GM12873 (cell line): ENCODE data around the gene NIPAL1.

Experiments
- TF ChIP-seq, protein P1 (sequence below): IDR thresholded peaks from 2 replicates; pipeline ENCODE4 v1.5.1; 2012; ENCODE audit warnings: low read depth, mild to moderate bottlenecking, moderate library complexity, low read length, control low read depth; ENCODE audit not compliant: insufficient read depth; ENCODE audit errors: missing control alignments

The NIPAL1 gene

DNA sequence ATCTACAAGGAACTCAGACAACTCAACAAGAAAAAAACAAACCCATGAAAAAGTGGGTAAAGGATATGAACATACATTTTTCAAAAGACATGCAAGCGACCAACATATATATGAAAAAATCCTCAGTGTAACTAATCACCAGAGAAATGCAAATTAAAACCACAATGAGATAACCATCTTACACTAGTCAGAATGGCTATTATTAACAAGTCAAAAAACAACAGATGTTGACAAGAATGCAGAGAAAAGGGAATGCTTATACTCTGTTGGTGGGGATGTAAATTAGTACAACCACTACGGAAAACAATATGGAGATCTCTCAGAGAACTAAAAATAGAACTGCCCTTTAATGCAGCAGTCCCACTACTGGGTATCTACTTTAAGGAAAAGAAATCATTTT is 12.1 kb downstream of the NIPAL1 start:
- TF ChIP-seq, protein P1, sequence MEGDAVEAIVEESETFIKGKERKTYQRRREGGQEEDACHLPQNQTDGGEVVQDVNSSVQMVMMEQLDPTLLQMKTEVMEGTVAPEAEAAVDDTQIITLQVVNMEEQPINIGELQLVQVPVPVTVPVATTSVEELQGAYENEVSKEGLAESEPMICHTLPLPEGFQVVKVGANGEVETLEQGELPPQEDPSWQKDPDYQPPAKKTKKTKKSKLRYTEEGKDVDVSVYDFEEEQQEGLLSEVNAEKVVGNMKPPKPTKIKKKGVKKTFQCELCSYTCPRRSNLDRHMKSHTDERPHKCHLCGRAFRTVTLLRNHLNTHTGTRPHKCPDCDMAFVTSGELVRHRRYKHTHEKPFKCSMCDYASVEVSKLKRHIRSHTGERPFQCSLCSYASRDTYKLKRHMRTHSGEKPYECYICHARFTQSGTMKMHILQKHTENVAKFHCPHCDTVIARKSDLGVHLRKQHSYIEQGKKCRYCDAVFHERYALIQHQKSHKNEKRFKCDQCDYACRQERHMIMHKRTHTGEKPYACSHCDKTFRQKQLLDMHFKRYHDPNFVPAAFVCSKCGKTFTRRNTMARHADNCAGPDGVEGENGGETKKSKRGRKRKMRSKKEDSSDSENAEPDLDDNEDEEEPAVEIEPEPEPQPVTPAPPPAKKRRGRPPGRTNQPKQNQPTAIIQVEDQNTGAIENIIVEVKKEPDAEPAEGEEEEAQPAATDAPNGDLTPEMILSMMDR: no peak

DNA sequence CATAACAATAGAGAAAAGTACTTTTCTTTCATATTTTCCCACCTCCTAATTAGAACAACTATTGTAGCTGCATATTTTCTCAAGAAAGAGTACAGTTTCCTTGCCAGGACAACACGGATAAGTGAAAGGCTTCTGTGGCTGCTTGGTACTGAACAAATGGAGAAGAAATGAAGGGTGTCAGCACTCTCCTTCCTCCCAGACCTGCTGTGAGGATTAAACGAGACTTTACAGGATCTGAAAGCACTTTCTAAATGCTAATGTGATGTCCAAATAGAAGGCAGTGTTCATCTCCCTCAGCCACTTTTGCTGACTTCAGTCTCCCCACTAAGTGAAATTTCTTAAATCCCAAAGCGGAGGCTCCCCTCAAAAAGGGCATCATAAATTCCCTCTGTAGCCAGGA is 13.9 kb downstream of the NIPAL1 start:
- TF ChIP-seq, protein P1: no peak

DNA sequence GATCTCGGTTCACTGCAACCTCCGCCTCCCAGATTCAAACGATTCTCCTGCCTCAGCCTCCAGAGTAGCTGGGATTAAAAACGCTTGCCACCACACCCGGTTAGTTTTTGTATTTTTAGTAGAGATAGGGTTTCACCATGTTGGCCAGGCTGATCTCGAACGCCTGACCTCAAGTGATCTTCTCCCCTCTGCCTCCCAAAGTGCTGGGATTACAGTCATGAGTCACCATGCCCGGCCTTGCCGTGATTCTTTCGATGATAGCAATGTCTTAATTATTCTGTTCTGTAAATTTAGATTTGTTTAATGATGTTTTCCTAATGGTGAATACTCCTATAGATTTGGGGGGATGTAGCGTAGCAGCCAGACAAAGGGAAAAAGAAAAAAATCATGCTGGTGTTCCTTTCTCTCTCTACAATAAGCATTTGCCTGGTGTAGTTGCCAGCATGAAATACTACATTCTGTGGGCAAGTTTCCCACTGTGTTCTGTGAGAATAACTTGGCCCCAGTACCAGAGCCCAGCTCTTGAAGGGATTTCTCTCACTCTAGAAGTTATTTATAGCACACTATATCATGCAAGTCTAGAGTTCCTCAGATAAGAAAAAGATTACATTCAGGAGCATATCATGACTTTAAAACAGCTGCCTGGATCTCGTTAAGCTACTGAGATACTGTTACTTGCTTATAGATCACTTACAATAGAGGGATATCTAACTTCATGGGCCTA is 15.4 kb downstream of the NIPAL1 start:
- TF ChIP-seq, protein P1: no peak

DNA sequence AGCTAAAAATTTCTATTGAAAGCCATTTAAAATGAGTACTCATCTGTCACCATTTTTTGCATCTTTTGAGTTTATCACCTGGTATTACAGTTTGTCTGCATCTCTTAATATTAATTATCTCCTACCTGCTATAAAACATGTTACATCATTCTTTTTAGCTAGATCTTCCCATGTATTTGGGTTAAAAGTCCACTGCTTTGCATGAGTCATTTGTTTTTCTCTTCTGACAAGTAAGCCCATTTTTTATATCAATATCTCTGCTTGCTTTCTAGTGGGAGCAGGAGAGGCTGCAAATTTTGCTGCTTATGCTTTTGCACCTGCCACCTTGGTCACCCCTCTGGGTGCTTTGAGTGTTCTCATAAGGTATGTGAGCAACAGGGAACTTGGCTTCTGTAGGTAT is 16.1 kb downstream of the NIPAL1 start:
- TF ChIP-seq, protein P1: no peak

DNA sequence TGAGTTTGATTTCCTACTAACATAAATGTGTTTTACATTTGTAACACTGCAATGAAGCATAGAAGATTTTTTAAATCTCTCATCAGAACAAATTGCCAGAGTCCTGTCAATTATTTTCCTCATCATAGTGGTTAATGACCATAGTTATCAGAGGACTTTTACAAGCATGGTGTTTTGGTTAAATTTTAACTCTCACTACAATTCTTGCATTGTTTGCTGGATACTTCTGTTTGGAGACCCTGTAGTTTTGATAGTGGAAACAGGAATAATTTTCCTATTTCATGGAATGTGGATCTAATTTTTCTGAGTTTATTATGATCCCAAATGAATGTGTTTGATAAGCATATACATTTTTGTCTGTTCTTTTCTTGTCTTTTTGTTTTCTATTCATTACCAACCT is 16.8 kb downstream of the NIPAL1 start:
- TF ChIP-seq, protein P1: no peak

DNA sequence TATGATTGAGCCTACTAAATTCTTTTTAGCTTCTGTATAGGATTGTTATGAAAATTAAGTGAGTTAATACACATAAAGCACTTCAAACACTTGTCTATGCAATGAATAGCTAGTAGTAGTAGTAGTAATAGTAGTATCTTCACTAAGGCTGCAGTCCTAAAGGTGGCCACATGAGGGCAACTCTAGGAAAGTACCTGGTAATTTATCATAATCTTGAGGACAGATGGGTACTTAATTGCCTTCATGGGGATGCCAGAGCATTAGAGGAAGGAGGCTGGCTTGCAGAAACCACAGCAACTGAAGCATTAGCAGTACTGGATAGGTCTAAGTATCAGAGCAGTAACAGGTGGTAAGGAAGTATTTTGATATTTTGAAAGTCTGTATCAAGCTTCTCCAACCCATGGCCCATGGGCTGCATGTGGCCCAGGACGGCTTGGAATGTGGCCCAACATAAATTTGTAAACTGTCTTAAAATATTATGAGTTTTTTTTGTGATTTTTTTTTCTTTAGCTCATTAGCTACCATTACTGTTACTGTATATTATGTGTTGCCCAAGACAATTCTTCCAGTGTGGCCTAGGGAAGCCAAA is 17.3 kb downstream of the NIPAL1 start:
- TF ChIP-seq, protein P1: peak; percentile 62

DNA sequence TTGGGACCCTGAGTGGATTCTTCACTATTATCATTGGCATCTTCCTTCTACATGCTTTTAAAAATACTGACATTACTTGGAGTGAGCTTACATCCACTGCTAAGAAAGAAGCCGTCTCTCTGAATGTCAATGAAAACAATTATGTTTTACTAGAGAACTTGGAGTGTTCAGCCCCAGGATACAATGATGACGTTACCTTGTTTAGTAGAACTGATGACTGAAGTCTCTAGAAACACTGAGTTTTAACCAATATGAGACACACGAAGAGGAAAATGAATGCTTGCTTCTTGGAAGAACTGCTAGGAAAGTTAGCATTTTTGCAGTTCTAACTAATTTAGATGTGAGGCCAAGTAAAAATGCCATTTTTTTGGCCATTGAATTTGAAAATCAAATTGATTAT is 19.4 kb downstream of the NIPAL1 start:
- TF ChIP-seq, protein P1: no peak
